GM19463 (cell line): ENCODE data around the gene SLC7A5.
"Not testable (repeated sequence)": the region's sequence is repeated elsewhere in the genome, so short reads cannot be mapped to it uniquely, and the experiment has no call there.

Experiments used
- ATAC-seq: cut with Tn5 transposase; IDR thresholded peaks from one replicate; pipeline ENCODE4 v1.9.1; 2021; ENCODE audit warnings: mild to moderate bottlenecking, moderate library complexity; ENCODE audit not compliant: unreplicated experiment

Gene SLC7A5

GRCh38 chr16:87869061-87869878 lies at the start of gene SLC7A5:
Gene SLC7A5, minus strand, starts transcription at chr16:87869507. Its CDS starts 85 bp downstream, at chr16:87869422.
- peak; percentile 66 for ATAC-seq

DNA sequence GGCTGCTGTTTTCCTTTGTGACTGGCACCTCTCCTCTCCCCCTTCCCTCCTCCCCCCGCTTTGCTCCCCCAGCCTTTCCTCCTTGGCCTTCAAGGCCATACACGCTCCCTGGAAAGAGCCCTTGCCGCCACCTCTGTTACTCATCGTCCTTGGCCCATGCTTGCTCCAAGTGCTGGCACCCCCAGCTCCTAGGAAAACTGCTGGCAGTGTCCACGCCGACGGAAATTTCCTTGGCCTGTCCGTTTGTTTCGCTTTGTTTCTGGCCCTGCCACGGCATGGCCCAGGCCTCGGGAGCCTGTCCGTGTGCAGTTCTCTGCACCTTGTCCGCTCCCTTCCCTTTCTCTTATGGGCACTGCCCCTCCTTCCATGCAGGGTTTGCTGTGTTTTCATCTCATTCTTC lies 49.0 kb upstream of the SLC7A5 start:
- no peak for ATAC-seq

DNA sequence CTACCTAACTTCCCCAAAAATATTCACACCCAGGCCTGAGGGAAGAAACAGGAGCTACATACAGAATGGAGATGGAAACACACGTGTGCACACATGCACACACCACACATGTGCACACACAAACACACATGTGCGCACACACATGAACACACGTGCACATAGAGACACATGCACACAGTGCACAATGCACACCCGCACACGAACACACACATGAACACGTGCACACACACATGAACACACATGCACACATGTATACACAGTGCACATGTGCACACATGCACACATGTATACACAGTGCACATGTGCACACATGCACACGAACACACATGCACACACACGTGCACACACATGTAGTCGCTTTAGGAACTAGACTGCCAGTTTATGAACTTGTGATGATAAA lies 48.2 kb upstream of the SLC7A5 start:
- no peak for ATAC-seq

GRCh38 chr16:87914812-87915211 lies 45.5 kb upstream of the SLC7A5 start:
- ATAC-seq = no peak

GRCh38 chr16:87914021-87914725 lies 44.9 kb upstream of the SLC7A5 start:
- ATAC-seq = not testable (repeated sequence)

- not testable (repeated sequence) for ATAC-seq
Observed at GRCh38 chr16:87912691-87913090, 43.4 kb upstream of the SLC7A5 start.

DNA sequence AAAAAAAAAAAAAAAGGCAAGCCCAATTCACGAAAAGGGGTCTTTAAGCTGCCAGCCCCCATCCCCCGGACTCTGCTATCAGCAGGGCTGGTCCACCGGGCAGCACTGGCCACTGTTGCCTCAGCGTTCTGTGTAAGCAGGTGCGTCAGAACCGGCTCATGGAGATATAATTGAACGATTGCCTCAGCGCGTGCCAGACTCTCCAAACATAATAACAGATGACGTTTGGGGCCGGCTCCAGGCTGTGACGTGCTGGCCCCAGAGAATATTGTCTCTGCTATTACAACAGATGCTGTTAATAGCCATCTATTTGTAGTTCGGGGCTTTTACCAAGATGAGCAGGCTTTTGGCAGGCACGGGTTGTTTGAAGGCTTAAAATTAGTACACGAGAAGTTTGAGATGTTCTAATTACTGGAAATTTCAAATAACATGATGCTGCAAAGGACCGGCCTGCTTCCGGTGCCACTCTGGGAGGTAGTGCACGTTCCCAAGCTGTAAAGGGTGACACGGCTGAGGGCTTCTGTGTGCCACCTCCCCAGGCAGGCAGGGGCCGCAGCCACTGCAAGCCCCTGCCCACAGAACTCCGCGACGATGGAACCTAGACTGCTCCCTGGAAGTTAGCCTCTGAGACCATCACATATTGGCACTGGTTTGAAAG lies 41.9 kb upstream of the SLC7A5 start:
- not testable (repeated sequence) for ATAC-seq

DNA sequence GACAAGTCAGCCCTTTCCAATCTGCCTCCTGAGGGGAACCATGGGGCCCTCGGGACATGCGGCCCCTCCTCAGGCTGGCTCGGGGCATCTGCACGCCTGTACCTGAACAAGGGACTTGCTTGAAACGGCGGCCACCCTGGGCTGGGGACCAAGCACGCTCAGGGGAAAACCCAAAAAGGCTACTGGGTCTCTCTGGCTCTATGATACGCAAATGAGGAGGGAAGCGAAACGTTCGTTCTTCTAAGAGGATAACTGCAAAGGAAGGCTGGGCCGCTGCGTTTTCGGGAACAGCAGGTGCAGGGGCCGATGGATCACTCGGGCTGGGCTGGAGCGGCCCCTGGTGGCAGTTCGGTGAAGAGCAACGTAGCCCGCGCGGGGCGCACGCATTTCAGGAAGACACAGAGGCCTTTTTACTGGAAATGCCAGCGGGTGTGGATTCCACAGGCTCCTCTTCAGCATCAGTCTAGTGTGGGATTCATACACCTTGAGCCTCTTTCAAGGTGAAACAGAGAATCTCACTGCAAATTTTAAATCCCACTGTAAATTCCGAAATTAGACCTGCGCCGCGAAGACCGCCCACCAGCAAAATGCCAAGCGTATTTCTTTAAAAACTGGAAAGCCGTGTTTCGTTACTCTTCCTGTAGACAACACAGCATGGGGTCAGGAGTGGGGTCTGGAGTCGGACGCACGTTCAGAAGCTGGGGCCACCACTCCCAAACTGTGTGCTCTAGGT lies 40.1 kb upstream of the SLC7A5 start:
- peak; percentile 73 for ATAC-seq

- not testable (repeated sequence) for ATAC-seq
Observed at GRCh38 chr16:87908101-87908500, 38.8 kb upstream of the SLC7A5 start.

DNA sequence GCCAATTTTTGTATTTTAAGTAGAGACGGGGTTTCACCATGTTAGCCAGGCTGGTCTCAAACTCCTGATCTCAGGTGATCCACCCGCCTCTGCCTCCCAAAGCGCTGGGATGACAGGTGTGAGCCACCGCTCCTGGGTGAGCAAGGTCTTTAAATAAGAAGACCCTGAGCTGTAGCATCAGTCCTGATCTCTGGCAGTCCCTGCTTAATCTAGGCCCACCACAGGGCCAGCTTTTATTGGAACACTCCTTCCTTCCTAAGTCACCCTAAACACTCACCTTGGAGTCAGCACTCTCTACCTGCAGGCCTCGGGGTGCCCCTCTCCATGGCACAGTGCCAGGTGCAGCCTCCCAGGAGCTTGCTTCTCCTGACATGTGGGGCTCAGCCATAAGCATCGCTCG lies 36.2 kb upstream of the SLC7A5 start:
- ATAC-seq = not testable (repeated sequence)

DNA sequence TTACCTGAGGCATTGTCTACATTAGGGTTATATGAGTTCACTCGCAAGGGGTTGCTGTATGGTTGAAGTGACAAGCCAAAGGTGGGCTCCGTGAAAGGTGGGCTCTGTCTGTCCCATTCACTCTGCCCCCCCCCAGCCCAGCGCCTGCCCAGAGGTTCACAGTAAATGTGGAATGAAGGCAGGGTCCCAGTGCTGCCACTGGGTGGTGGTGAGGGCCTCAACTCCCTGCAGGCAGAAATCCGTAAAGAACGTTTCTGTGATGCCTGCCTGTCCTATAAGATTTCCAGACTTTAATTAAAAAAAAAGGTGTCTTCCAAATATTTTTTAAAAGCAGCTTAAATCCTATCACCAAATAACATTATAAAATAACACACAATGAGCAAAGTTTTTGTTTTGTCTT lies 35.7 kb upstream of the SLC7A5 start:
- ATAC-seq = not testable (repeated sequence)

DNA sequence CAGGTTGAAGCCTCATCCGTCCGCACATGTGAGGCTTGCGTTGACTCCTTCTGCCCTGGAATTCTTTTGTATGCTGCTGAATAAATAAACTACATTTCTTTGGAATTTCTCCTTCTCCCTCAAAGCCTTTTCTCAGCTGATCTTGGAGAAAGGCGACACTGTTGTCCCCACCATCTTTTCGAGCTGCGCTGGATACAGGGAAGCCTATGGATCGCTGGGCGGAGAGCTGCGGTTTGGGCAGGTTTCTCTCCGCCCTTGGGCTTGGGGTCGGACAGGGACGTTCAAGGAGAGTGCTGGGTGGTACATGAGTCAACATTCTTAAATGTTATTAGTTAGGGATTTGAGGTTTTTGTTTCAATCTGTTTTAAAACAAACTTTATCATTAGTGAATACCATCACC lies 31.2 kb upstream of the SLC7A5 start:
- ATAC-seq = not testable (repeated sequence)

GRCh38 chr16:87897521-87898505 lies 28.5 kb upstream of the SLC7A5 start:
- no peak for ATAC-seq

GRCh38 chr16:87896924-87897520 lies 27.7 kb upstream of the SLC7A5 start:
- ATAC-seq = not testable (repeated sequence)

DNA sequence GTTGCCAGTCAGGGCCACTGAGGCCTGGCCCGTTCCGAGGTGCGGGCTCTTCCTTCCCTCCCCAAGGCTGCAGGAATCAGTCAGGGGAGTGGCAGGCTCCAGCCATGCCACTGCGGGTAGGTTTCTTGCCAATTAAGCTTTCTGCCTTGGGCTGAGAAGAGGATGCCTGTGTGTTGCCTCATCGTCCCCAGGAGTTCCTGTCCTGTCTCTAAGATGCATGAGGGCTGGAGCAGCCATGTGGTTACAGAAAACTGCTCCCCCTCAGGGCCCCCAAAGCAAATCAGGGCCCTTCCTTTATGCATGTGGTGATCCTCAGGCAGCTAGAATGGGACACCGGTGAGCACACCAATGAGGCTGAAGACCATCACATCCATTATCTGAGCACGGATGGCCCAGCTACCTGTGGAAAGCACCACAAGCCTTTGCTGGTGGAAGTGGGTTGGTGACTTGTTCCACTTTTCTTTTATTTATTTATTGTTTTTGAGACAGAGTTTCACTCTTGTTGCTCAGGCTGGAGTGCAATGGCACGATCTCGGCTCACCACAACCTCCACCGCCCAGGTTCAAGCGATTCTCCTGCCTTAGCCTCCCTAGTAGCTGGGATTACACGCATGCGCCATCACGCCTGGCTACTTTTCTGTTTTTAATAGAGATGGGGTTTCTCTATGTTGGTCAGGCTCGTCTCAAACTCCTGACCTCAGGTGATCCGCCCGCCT lies 27.0 kb upstream of the SLC7A5 start:
- not testable (repeated sequence) for ATAC-seq

DNA sequence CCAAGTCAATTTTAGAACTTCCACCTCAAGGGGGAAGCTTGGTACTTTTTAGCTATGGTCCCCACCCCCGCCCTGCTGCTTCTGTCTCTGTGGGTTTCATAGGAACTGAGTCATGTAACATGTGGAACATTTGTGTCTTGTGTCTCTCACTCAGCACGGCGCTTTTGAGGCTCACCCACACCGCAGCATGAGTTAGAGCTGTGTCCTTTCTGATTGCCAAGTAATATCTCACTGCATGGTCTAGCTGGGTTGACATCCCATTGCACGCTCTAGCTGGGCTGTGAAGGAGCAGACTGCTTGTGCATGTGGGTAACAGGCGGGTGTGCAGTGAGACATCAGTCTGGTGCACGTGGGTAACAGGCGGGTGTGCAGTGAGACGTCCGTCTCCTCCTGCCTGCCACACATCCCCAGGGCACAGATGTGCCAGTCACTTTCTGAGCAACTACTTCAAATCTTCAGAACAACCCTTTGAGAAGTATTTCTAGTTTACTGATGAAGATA lies 26.4 kb upstream of the SLC7A5 start:
- ATAC-seq = no peak

- ATAC-seq = not testable (repeated sequence)
Observed at GRCh38 chr16:87894005-87894404, 24.7 kb upstream of the SLC7A5 start.

GRCh38 chr16:87891764-87892163 lies 22.5 kb upstream of the SLC7A5 start:
- ATAC-seq = no peak
